HL-60/S4 (cell line): ENCODE data around the gene FH.

Source experiments
- in situ Hi-C: fragments of 300-500 bp; cut with MboI; formaldehyde crosslinking; loops from 2 replicates; pipeline ENCODE4 v1.14.3; 2022; ENCODE audit warnings: low sequenced_read_pairs

FH gene

GRCh38 chr1:241527146-241527545, 7.6 kb upstream of the FH start:
- in situ Hi-C loops: loop anchor here (25.0 kb wide), 1 partner anchor 335 kb away; no protein-coding TSS in a partner anchor

GRCh38 chr1:241525026-241525425, 5.5 kb upstream of the FH start:
- in situ Hi-C loops: loop anchor here (25.0 kb wide), 1 partner anchor 337 kb away; no protein-coding TSS in a partner anchor

- in situ Hi-C loops: no loop called here
Measured at GRCh38 chr1:241521718-241522117, 2.2 kb upstream of the FH start.

- in situ Hi-C loops: no loop called here
Measured at GRCh38 chr1:241520080-241520465, 518 bp upstream of the FH start.

- in situ Hi-C loops: no loop called here
Measured at GRCh38 chr1:241518476-241519307, 863 bp downstream of the FH start.

- in situ Hi-C loops: no loop called here
Measured at GRCh38 chr1:241513378-241513777, 6.2 kb downstream of the FH start.

- in situ Hi-C loops: no loop called here
Measured at GRCh38 chr1:241507189-241507863, 12.2 kb downstream of the FH start.

- in situ Hi-C loops: no loop called here
Measured at GRCh38 chr1:241503444-241503843, 16.1 kb downstream of the FH start.

- in situ Hi-C loops: loop anchor here (25.0 kb wide), 1 partner anchor 613 kb away; no protein-coding TSS in a partner anchor
Measured at GRCh38 chr1:241499910-241500309, 19.6 kb downstream of the FH start.

- in situ Hi-C loops: loop anchor here (25.0 kb wide), 1 partner anchor 608 kb away; no protein-coding TSS in a partner anchor
Measured at GRCh38 chr1:241495741-241496140, 23.8 kb downstream of the FH start.

GRCh38 chr1:241488739-241489138, 30.8 kb downstream of the FH start:
- in situ Hi-C loops: loop anchor here (25.0 kb wide), 1 partner anchor 601 kb away; no protein-coding TSS in a partner anchor

- in situ Hi-C loops: loop anchor here (25.0 kb wide), 1 partner anchor 598 kb away; no protein-coding TSS in a partner anchor
Measured at GRCh38 chr1:241485554-241485992, 34.0 kb downstream of the FH start.

- in situ Hi-C loops: loop anchor here (25.0 kb wide), 1 partner anchor 598 kb away; no protein-coding TSS in a partner anchor
Measured at GRCh38 chr1:241485145-241485544, 34.4 kb downstream of the FH start.

- in situ Hi-C loops: loop anchor here (25.0 kb wide), 1 partner anchor 596 kb away; no protein-coding TSS in a partner anchor
Measured at GRCh38 chr1:241482761-241483250, 36.7 kb downstream of the FH start.

- in situ Hi-C loops: loop anchor here (25.0 kb wide), 1 partner anchor 592 kb away; no protein-coding TSS in a partner anchor
Measured at GRCh38 chr1:241479294-241479693, 40.3 kb downstream of the FH start.

- in situ Hi-C loops: loop anchor here (25.0 kb wide), 1 partner anchor 588 kb away; no protein-coding TSS in a partner anchor
Measured at GRCh38 chr1:241475671-241476070, 43.9 kb downstream of the FH start.

- in situ Hi-C loops: no loop called here
Measured at GRCh38 chr1:241473026-241473425, 46.5 kb downstream of the FH start.

- in situ Hi-C loops: no loop called here
Measured at GRCh38 chr1:241470908-241471590, 48.5 kb downstream of the FH start.

- in situ Hi-C loops: no loop called here
Measured at GRCh38 chr1:241470361-241470760, 49.2 kb downstream of the FH start.

- in situ Hi-C loops: no loop called here
Measured at GRCh38 chr1:241465673-241466072, 53.9 kb downstream of the FH start.

GRCh38 chr1:241464985-241465384, 54.6 kb downstream of the FH start:
- in situ Hi-C loops: no loop called here
